ENCODE data around the gene TMEM272. TPM values are rescaled to one million over a fixed set of nuclear protein-coding genes. Genes with fewer than 3 reads are reported as not detected.

Gene TMEM272
- total and polyA plus RNA-seq, 7 donors = 0.17 to 0.49 (median 0.27) TPM; not detected in 1

GRCh38 chr13:51777921-51778320 lies 67.1 kb downstream of the TMEM272 start:
- TF ChIP-seq CTCF (IDR thresholded peaks at IDR 0.05) = no peak
- H3K9me3 ChIP-seq = no peaks in the 10 kb centered on the region
- ATAC-seq = no peak
- H3K4me3 ChIP-seq = no peak overlapping the region
- H3K36me3 ChIP-seq (ENCODE audit: insufficient read depth in 1 of 2, low read depth in 1 of 2) = peaks cover 0 to 7% of the 10 kb centered on the region in 2 donors
- peak in 1 of 2 donors; percentile 31 for DNase-seq
- intact Hi-C loops (cut with DNase I) = no loop called here
- H3K27ac ChIP-seq = no peak overlapping the region
- 59 to 61% (median 60%) methylated on average over 9 of the region's 9 CpGs for WGBS, 3 donors
- H3K27me3 ChIP-seq (ENCODE audit: insufficient read depth in 3 of 3, low read length in 2 of 3) = no peaks in the 10 kb centered on the region
- H3K4me1 ChIP-seq = no peaks in the 10 kb centered on the region

- H3K27me3 ChIP-seq (ENCODE audit: insufficient read depth in 3 of 3, low read length in 2 of 3) = no peaks in the 10 kb centered on the region
- intact Hi-C loops (cut with DNase I) = no loop called here
- WGBS, 3 donors = 77 to 91% (median 79%) methylated on average over 7 of the region's 7 CpGs
- no peaks in the 10 kb centered on the region for H3K9me3 ChIP-seq
- H3K4me3 ChIP-seq = no peak overlapping the region
- DNase-seq (peak in 1 of 2 donors; percentile 26), ATAC-seq (no peak)
- TF ChIP-seq CTCF (IDR thresholded peaks at IDR 0.05) = no peak
- peaks cover 0 to 13% of the 10 kb centered on the region in 2 donors for H3K36me3 ChIP-seq (ENCODE audit: insufficient read depth in 1 of 2, low read depth in 1 of 2)
- H3K4me1 ChIP-seq = no peaks in the 10 kb centered on the region
- no peak overlapping the region for H3K27ac ChIP-seq
Measured at GRCh38 chr13:51776179-51776578, 68.8 kb downstream of the TMEM272 start.

GRCh38 chr13:51773515-51773914 lies 71.5 kb downstream of the TMEM272 start:
- no peak overlapping the region for H3K4me3 ChIP-seq
- H3K27ac ChIP-seq = no peak overlapping the region
- no peaks in the 10 kb centered on the region for H3K4me1 ChIP-seq
- intact Hi-C loops (cut with DNase I) = no loop called here
- WGBS, 3 donors = 86 to 87% (median 87%) methylated on average over 9 to 11 of the region's 11 CpGs
- H3K9me3 ChIP-seq = no peaks in the 10 kb centered on the region
- no peaks in the 10 kb centered on the region for H3K27me3 ChIP-seq (ENCODE audit: insufficient read depth in 3 of 3, low read length in 2 of 3)
- H3K36me3 ChIP-seq (ENCODE audit: insufficient read depth in 1 of 2, low read depth in 1 of 2) = peaks cover 0 to 13% of the 10 kb centered on the region in 2 donors
- no peak for ATAC-seq
- DNase-seq = no peak
- TF ChIP-seq CTCF (IDR thresholded peaks at IDR 0.05) = no peak

GRCh38 chr13:51772781-51773180 lies 72.2 kb downstream of the TMEM272 start:
- WGBS, 3 donors = 90 to 99% (median 96%) methylated on average over 6 of the region's 6 CpGs
- no peak overlapping the region for H3K27ac ChIP-seq
- H3K9me3 ChIP-seq = no peaks in the 10 kb centered on the region
- ATAC-seq (no peak), DNase-seq (peak in 1 of 2 donors; percentile 35)
- no peak overlapping the region for H3K4me3 ChIP-seq
- no peaks in the 10 kb centered on the region for H3K4me1 ChIP-seq
- H3K27me3 ChIP-seq (ENCODE audit: insufficient read depth in 3 of 3, low read length in 2 of 3) = no peaks in the 10 kb centered on the region
- peaks cover 0 to 15% of the 10 kb centered on the region in 2 donors for H3K36me3 ChIP-seq (ENCODE audit: insufficient read depth in 1 of 2, low read depth in 1 of 2)
- intact Hi-C loops (cut with DNase I) = no loop called here
- TF ChIP-seq CTCF (IDR thresholded peaks at IDR 0.05) = no peak

GRCh38 chr13:51772105-51772455 lies 72.9 kb downstream of the TMEM272 start:
- Histone ChIP-seq H3K27ac (no peak overlapping the region), H3K36me3 (ENCODE audit: insufficient read depth in 1 of 2, low read depth in 1 of 2) (peaks cover 0 to 18% of the 10 kb centered on the region in 2 donors), H3K4me1 (no peaks in the 10 kb centered on the region), H3K4me3 (no peak overlapping the region), H3K27me3 (ENCODE audit: insufficient read depth in 3 of 3, low read length in 2 of 3) (no peaks in the 10 kb centered on the region), H3K9me3 (no peaks in the 10 kb centered on the region)
- WGBS, 3 donors = 83 to 86% (median 85%) methylated on average over 9 of the region's 9 CpGs
- intact Hi-C loops (cut with DNase I) = no loop called here
- TF ChIP-seq CTCF (IDR thresholded peaks at IDR 0.05) = no peak
- ATAC-seq (no peak), DNase-seq (no peak)

Measured in psoas muscle (tissue), 8 donors.